ENCODE data around the gene SPINK1. TPM values are rescaled to one million over a fixed set of nuclear protein-coding genes. Genes with fewer than 3 reads are reported as not detected.
"Not testable (repeated sequence)": the region's sequence is repeated elsewhere in the genome, so short reads cannot be mapped to it uniquely, and the experiment has no call there.

SPINK1 gene, protein sequence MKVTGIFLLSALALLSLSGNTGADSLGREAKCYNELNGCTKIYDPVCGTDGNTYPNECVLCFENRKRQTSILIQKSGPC
- total RNA-seq (2012; rRNA removed): not detected in 2 replicates

DNA sequence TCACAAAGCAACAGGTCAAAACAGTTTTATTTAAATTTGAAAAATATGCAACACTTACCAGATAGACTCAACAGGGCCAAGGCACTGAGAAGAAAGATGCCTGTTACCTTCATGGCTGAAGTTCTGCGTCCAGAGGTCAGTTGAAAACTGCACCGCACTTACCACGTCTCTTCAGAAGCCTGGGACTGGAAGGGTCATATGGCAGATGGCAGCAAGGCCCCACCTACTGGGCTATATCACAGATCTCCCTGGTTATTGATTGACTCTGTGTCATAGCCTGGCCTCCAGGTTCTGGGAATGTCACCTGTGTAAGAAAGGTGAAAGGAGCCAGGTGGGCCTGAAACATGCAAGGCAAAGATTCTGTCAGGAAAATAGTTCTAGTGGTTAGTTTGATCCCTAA lies at the start of gene SPINK1:
Gene SPINK1, minus strand, starts transcription at position 207 of the 400 bp plus-strand sequence. Its CDS starts 94 bp downstream, at position 113.
- H3K4me2 ChIP-seq (ENCODE audit: low read length): no peak within 1 kb of the TSS
- H3K9me3 ChIP-seq (replicated peaks; ENCODE audit: low read length): no peaks in the 10 kb centered on the region
- H3K36me3 ChIP-seq (ENCODE audit: insufficient read depth, low read length): no peaks in the 10 kb centered on the region
- peaks cover 15% of the 10 kb centered on the region for H3K27me3 ChIP-seq (ENCODE audit: control insufficient read depth, insufficient read depth, low read length)
- no peaks in the 10 kb centered on the region for H3K4me1 ChIP-seq (ENCODE audit: control insufficient read depth, insufficient read depth, low read length)
- no peak within 1 kb of the TSS for H3K4me3 ChIP-seq (ENCODE audit: low read length)
- no peak within 1 kb of the TSS for H3K9ac ChIP-seq (ENCODE audit: low read depth, low read length)

DNA sequence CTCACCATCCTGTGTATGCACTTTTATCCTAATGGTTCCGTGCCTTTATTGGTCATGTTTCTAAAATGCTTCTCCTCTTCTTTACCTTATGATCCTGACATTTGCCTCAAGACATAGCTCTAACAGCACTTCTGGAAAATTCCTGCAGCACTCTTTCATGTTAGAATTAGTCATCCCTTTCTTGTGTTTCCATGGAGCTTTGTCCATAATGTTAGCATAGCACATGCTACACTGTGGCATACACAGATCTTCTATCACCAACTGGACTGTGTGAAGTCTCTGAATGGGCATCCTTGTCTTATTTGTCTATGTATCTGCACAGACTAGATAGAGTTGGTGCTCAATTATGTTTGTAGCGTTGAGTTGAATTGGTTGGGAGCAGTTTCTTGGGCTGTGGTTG lies 49.0 kb upstream of the SPINK1 start:
- Histone ChIP-seq H3K4me3 (ENCODE audit: low read length) (no peak overlapping the region), H3K27me3 (ENCODE audit: control insufficient read depth, insufficient read depth, low read length) (peaks cover 40% of the 10 kb centered on the region), H3K4me1 (ENCODE audit: control insufficient read depth, insufficient read depth, low read length) (no peaks in the 10 kb centered on the region), H3K36me3 (ENCODE audit: insufficient read depth, low read length) (no peaks in the 10 kb centered on the region), H3K4me2 (ENCODE audit: low read length) (no peak overlapping the region), H3K9me3 (replicated peaks; ENCODE audit: low read length) (no peaks in the 10 kb centered on the region), H3K9ac (ENCODE audit: low read depth, low read length) (no peak overlapping the region)

DNA sequence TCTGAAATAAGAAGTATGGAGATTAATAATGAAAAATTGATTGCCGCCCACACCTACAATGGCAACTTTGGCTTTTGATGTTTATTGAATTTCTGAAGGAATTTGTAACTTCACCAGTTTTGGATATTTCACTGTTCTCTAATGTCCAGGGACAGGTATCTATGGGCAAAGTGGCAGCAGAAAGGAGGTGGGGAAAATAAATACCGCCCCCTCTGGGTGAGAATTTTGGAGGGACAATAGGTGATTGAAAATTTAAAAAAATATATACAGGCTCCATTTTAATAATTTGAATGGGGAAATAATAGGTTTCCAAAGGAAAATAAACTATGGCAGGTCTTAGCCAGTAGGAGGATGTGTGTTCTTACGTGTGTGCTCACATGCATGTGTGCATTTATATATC lies 48.3 kb upstream of the SPINK1 start:
- H3K27me3 ChIP-seq (ENCODE audit: control insufficient read depth, insufficient read depth, low read length): peaks cover 40% of the 10 kb centered on the region
- H3K9me3 ChIP-seq (replicated peaks; ENCODE audit: low read length): no peaks in the 10 kb centered on the region
- H3K4me3 ChIP-seq (ENCODE audit: low read length): no peak overlapping the region
- no peak overlapping the region for H3K4me2 ChIP-seq (ENCODE audit: low read length)
- no peak overlapping the region for H3K9ac ChIP-seq (ENCODE audit: low read depth, low read length)
- H3K36me3 ChIP-seq (ENCODE audit: insufficient read depth, low read length): no peaks in the 10 kb centered on the region
- H3K4me1 ChIP-seq (ENCODE audit: control insufficient read depth, insufficient read depth, low read length): no peaks in the 10 kb centered on the region

DNA sequence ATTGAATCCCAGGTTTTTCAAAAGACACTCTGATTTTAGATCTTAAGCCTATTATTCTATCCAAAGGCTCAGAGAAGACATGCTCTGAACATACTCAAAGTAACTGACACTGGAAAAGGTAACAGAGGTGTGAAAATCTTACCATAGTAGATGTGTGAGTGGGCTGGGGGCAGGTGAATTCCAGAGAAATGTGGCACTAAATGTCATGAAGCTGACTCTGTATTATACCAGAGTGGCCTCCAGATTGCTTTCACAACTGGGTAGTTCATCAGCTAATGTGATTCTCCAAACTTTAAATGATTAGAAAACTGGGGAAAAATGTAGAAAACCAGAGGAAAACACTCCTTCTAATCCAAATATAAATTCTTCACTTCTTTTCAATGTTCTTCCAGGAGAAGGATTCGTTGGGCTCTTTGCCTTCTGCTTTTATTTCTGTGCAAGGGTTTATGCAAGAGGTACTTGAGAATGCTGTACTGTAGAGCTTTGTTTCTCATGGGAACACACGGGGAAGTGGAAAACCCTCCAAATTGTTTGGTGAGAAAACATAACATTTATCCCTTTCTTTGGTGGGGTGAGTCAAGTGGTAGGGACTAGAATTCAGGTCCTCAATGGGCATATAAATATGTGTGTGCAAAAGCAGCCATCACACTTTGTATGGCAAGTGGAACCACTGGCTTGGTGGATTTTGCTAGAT lies 46.7 kb upstream of the SPINK1 start, which contains the start of gene SCGB3A2:
Gene SCGB3A2, plus strand, starts transcription at position 646 of the 694 bp plus-strand sequence. CDS start 93 bp downstream, outside the sequence.
- Histone ChIP-seq H3K4me2 (ENCODE audit: low read length) (no peak within 1 kb of the TSS), H3K36me3 (ENCODE audit: insufficient read depth, low read length) (no peaks in the 10 kb centered on the region), H3K4me1 (ENCODE audit: control insufficient read depth, insufficient read depth, low read length) (no peaks in the 10 kb centered on the region), H3K9me3 (replicated peaks; ENCODE audit: low read length) (no peaks in the 10 kb centered on the region), H3K4me3 (ENCODE audit: low read length) (no peak within 1 kb of the TSS), H3K9ac (ENCODE audit: low read depth, low read length) (no peak within 1 kb of the TSS), H3K27me3 (ENCODE audit: control insufficient read depth, insufficient read depth, low read length) (peaks cover 40% of the 10 kb centered on the region)

DNA sequence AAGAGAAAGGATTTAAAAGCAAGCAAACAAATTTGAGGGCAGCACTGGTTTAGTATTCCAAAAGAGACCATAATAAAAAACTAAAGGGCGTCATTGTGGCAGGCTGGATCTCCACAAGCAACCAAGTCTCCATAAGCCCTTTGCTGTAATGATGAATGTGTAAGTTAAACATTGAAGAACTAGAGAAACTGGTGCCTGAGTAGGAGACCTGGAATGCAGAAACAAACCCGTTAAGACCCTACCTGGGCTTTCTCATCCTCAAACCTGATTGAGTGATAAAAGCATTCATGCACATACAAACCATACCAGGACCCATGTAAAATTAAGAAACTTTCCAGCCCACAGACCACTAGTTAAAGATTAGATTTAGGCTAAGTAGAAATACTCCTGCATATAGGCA lies 45.2 kb upstream of the SPINK1 start:
- Histone ChIP-seq H3K9me3 (replicated peaks; ENCODE audit: low read length) (no peaks in the 10 kb centered on the region), H3K27me3 (ENCODE audit: control insufficient read depth, insufficient read depth, low read length) (peaks cover 35% of the 10 kb centered on the region), H3K4me1 (ENCODE audit: control insufficient read depth, insufficient read depth, low read length) (no peaks in the 10 kb centered on the region), H3K36me3 (ENCODE audit: insufficient read depth, low read length) (no peaks in the 10 kb centered on the region), H3K4me3 (ENCODE audit: low read length) (no peak overlapping the region), H3K9ac (ENCODE audit: low read depth, low read length) (no peak overlapping the region), H3K4me2 (ENCODE audit: low read length) (no peak overlapping the region)

DNA sequence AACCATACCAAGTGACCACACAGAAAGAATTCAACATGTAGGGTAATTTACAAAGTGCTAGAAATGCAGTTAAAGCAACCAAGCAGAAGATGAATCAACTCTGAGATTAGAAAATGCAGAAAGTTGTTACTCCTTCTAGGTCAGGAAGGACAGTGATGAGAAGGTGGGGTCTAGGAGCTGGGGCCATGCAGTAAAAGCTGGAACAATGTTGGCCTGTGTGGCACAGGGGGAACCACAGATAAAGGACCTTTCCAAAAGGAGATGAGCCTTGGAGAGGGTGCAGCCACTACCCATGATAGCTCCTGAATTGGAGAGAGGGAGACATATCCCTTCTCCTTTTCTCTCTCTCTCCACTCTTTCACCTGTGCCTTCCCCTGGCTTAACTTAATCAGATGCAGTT lies 44.7 kb upstream of the SPINK1 start:
- no peaks in the 10 kb centered on the region for H3K4me1 ChIP-seq (ENCODE audit: control insufficient read depth, insufficient read depth, low read length)
- H3K36me3 ChIP-seq (ENCODE audit: insufficient read depth, low read length): no peaks in the 10 kb centered on the region
- H3K4me2 ChIP-seq (ENCODE audit: low read length): no peak overlapping the region
- no peak overlapping the region for H3K9ac ChIP-seq (ENCODE audit: low read depth, low read length)
- no peak overlapping the region for H3K4me3 ChIP-seq (ENCODE audit: low read length)
- no peaks in the 10 kb centered on the region for H3K9me3 ChIP-seq (replicated peaks; ENCODE audit: low read length)
- H3K27me3 ChIP-seq (ENCODE audit: control insufficient read depth, insufficient read depth, low read length): peaks cover 32% of the 10 kb centered on the region

DNA sequence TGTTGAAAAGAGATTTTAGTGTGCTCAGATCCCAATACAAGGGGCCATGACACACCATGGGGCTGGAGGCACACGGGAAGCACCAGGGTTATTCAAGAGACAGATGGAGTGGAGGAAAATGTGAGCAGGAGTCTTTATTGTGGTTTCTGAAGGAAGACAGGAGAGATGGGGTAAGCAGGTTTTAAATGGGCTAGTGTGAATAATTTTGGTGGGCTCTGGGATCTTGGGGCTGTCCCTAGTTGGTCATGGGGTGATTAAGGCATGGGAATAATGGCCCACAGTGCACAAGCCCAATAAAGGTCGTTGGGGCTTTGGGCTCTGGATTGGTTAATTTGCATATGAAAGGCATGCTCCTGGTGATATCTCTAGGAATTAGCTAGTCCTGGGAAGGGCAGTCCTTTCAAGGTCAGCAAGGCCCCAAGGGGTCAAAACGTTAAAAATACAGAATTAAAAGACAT lies 43.5 kb upstream of the SPINK1 start:
- Histone ChIP-seq H3K4me3 (ENCODE audit: low read length) (no peak overlapping the region), H3K4me2 (ENCODE audit: low read length) (no peak overlapping the region), H3K9me3 (replicated peaks; ENCODE audit: low read length) (no peaks in the 10 kb centered on the region), H3K9ac (ENCODE audit: low read depth, low read length) (no peak overlapping the region), H3K4me1 (ENCODE audit: control insufficient read depth, insufficient read depth, low read length) (no peaks in the 10 kb centered on the region), H3K27me3 (ENCODE audit: control insufficient read depth, insufficient read depth, low read length) (peaks cover 25% of the 10 kb centered on the region), H3K36me3 (ENCODE audit: insufficient read depth, low read length) (no peaks in the 10 kb centered on the region)

DNA sequence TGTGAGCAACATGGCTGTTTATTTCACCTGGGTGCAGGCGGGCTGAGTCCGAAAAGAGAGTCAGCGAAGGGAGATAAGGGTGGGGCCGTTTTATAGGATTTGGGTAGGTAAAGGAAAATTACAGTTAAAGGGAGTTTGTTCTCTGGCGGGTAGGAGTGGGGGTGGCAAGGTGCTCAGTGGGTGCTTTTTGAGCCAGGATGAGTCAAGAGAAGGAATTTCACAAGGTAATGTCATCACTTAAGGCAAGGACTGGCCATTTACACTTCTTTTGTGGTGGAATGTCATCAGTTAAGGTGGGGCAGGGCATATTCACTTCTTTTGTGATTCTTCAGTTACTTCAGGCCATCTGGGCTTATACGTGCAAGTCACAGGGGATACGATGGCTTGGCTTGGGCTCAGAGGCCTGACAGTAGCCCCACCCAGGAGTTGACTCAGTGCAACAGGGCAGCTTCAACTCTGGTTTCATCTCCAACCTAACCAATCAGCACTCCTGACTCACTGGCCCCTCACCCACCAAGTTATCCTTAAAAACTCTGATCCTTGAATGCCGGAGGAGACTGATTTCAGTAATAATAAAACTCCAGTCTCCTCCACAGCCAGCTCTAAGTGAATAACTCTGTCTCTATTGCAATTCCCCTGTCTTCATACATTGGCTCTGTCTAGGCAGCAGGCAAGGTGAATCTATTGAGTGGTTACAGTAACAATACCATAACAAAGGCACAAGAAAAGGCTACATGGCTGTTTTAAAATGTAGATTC lies 42.8 kb upstream of the SPINK1 start:
- not testable (repeated sequence) for H3K36me3 ChIP-seq (ENCODE audit: insufficient read depth, low read length); H3K9ac ChIP-seq (ENCODE audit: low read depth, low read length); H3K9me3 ChIP-seq (replicated peaks; ENCODE audit: low read length); H3K4me2 ChIP-seq (ENCODE audit: low read length); H3K4me1 ChIP-seq (ENCODE audit: control insufficient read depth, insufficient read depth, low read length); H3K4me3 ChIP-seq (ENCODE audit: low read length)
- H3K27me3 ChIP-seq (ENCODE audit: control insufficient read depth, insufficient read depth, low read length): peaks cover 23% of the 10 kb centered on the region

DNA sequence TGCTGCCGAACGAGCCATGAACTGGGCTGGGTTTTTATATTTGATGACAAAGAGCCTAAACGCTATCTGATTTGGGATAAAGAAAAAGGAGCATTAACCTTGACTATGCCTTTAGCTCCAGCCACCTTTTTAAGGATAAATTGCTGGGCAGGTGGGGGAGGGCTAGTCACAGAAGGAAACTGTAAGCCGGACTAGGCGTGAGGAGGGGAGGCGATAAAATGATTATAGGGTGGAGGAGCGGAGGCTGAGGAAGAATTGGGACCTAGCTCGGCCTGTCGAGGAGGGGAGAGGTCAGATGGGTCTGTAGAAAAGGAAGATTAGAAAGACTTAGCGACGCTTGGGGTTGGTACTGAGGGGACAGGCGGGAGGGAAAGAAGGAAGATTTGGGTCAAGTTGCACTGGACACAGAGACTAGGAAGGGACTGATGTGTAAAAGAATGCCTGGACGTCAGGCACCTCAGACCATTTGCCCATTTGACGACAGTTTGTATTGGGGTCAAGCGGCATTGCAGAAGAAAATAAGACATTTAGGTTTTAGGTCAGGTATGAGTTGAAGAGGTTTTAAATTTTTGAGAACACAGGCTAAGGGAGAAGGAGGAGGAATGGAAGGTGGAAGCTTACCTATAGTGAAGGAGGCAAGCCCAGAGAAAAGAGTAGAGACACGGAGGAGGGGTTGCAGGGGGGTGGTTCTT lies 41.4 kb upstream of the SPINK1 start:
- not testable (repeated sequence) for H3K4me3 ChIP-seq (ENCODE audit: low read length); H3K4me2 ChIP-seq (ENCODE audit: low read length); H3K9me3 ChIP-seq (replicated peaks; ENCODE audit: low read length); H3K9ac ChIP-seq (ENCODE audit: low read depth, low read length); H3K4me1 ChIP-seq (ENCODE audit: control insufficient read depth, insufficient read depth, low read length); H3K36me3 ChIP-seq (ENCODE audit: insufficient read depth, low read length)
- H3K27me3 ChIP-seq (ENCODE audit: control insufficient read depth, insufficient read depth, low read length): peaks cover 14% of the 10 kb centered on the region

DNA sequence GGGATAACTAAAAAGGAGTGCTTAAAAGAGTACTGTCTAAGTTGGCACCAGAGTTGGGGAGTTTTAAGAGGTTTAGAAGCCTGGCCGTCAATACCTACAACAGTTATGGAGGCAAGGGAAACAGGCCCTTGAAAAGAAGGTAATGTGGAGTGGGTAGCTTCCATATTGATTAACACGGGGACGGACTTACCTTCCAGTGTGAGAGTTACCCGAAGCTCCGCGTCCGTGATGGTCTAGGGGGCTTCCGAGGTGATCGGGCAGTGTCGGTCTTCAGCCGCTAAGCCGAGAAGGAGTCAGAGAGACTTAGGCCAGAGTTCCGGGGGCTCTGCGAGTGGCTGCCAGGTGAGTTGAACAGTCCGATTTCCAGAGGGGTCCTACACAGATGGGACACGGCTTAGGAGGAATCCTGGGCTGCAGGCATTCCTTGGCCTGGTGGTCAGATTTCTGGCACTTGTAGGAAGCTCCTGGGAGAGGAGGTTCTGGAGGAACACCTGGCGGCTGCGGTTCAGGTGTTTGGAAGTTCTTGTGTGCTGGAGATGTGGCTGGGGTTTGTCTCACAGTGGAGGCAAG lies 40.6 kb upstream of the SPINK1 start:
- not testable (repeated sequence) for H3K9me3 ChIP-seq (replicated peaks; ENCODE audit: low read length); H3K27me3 ChIP-seq (ENCODE audit: control insufficient read depth, insufficient read depth, low read length); H3K36me3 ChIP-seq (ENCODE audit: insufficient read depth, low read length); H3K4me3 ChIP-seq (ENCODE audit: low read length); H3K9ac ChIP-seq (ENCODE audit: low read depth, low read length); H3K4me1 ChIP-seq (ENCODE audit: control insufficient read depth, insufficient read depth, low read length); H3K4me2 ChIP-seq (ENCODE audit: low read length)

DNA sequence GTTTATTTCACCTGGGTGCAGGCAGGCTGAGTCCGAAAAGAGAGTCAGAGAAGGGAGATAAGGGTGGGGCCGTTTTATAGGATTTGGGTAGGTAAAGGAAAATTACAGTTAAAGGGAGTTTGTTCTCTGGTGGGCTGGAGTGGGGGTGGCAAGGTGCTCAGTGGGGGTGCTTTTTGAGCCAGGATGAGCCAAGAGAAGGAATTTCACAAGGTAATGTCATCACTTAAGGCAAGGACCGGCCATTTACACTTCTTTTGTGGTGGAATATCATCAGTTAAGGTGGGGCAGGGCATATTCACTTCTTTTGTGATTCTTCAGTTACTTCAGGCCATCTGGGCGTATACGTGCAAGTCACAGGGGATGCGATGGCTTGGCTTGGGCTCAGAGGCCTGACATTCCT lies 38.4 kb upstream of the SPINK1 start:
- H3K4me3 ChIP-seq (ENCODE audit: low read length); H3K9ac ChIP-seq (ENCODE audit: low read depth, low read length); H3K27me3 ChIP-seq (ENCODE audit: control insufficient read depth, insufficient read depth, low read length); H3K4me2 ChIP-seq (ENCODE audit: low read length); H3K4me1 ChIP-seq (ENCODE audit: control insufficient read depth, insufficient read depth, low read length); H3K9me3 ChIP-seq (replicated peaks; ENCODE audit: low read length); H3K36me3 ChIP-seq (ENCODE audit: insufficient read depth, low read length): not testable (repeated sequence)
